Activated CD4-positive, CD25-positive, alpha-beta regulatory T cell (primary cell): ENCODE measurements around the gene PACS2.
A peak's percentile ranks its signal among the peaks of the same experiment; 100 is the strongest.
"Not testable (repeated sequence)": the region's sequence is repeated elsewhere in the genome, so short reads cannot be mapped to it uniquely, and the experiment has no call there.

Source experiments
- DNase-seq, 4 experiments: peaks; one replicate each; lab custom pipeline; 2025; lab: John Stamatoyannopoulos, UW

The PACS2 gene

GRCh38 chr14:105314287-105315200, at the start of gene PACS2:
TSS of gene PACS2 (plus strand) at chr14:105314748. CDS start at chr14:105314919, 171 bp downstream.
- DNase-seq, result peak; percentile 48 to 75 (median 64)

- no peak for DNase-seq
These were observed 46.6 kb upstream of the PACS2 start for GRCh38 chr14:105267820-105268548.

- DNase-seq, result no peak
These were observed 45.7 kb upstream of the PACS2 start for GRCh38 chr14:105268736-105269354.

- no peak for DNase-seq
These were observed 45.1 kb upstream of the PACS2 start for GRCh38 chr14:105269405-105269804.

- no peak for DNase-seq
These were observed 43.2 kb upstream of the PACS2 start for GRCh38 chr14:105271224-105271890.

- no peak for DNase-seq
These were observed 41.9 kb upstream of the PACS2 start for GRCh38 chr14:105272623-105273022.

DNA sequence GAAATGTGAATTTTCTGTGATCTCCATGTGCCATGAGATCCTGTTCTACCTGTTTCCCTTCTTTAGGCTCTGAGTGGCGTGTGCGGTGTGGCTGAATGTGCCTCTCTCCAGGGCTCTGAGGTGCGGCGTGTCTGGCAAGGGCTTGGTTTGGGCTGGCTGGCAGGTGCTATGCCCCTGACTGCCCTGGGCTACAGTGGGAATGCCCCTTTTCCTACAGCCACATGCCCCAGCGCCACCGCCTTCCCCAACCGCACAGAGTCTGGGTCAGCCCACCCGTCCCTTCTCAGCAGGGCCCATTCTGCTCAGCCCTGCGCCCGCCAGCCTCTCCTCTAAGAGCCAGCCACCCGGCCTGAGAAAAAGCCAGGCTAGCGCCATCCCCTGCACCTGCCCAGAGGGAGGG, 41.5 kb upstream of the PACS2 start:
- DNase-seq, result no peak

- DNase-seq, result no peak
These were observed 39.9 kb upstream of the PACS2 start for GRCh38 chr14:105274637-105275036.

- no peak for DNase-seq
These were observed 39.1 kb upstream of the PACS2 start for GRCh38 chr14:105275267-105275946.

GRCh38 chr14:105277448-105277847, 37.1 kb upstream of the PACS2 start:
- not testable (repeated sequence) for DNase-seq

GRCh38 chr14:105279642-105280361, 34.7 kb upstream of the PACS2 start:
- no peak for DNase-seq

DNA sequence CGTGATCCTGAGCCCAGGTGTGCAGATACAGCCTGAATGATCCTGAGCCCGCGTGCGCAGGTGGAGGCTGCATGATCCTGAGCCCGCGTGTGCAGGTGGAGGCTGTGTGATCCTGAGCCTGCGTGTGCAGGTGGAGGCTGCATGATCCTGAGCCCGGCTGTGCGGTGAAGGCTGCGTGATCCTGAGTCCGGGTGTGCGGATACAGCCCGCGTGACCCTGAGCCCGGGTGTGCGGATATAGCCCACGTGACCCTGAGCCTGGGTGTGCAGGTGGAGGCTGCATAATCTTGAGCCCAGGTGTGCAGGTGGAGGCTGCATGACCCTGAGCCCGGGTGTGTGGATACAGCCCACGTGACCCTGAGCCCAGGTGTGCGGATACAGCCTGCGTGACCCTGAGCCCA, 34.0 kb upstream of the PACS2 start:
- DNase-seq, result no peak

GRCh38 chr14:105281371-105282097, 33.0 kb upstream of the PACS2 start:
- DNase-seq, result no peak

DNA sequence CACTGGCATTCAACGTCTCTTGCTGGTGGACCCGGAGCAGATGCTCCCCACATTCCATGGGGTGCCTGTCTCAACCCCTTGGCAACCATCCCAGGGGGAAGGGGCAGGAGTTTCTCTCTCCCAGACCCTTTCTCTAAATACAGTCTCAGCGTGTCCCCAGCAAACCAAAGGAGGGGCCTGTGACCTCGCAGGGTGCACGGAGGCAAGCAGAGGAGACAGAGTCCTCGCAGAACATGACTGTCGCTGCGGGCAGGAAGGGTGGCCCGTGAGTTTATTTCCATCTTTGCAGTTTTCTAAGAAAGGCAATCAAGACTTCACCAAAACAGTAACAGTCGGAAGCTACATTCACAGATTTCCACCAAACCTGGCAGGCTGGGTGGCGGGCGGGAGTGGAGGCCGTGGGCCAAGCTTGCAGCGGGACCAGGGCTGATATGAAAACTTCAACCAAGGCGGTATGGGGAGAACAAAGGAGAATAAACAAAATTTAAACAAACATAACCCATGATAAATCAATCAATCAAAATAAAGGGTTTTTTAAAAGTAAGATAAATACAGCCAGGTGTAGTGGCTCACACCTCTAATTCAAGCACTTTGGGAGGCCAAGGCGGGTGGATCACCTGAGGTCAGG, 32.3 kb upstream of the PACS2 start:
- DNase-seq, result no peak

DNA sequence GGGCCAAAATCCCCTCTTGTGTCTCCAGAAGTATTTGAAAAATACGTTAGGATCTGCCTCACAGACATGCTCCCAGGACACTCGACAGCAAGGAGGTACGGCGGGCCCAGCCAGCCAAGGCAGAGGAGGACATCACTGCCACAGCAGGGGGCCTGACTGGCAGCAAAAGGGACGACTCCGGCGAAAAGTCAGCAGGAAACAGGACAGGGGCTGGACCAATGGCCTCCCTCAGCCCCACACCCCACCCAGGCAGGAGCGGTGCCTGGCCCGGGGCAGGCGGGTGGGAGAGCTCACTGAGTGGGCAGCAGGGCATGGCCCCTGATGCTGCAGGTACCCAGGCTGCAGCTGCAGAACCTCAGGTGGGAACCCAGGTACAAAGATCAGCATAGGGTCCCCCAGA, 31.5 kb upstream of the PACS2 start:
- no peak for DNase-seq

DNA sequence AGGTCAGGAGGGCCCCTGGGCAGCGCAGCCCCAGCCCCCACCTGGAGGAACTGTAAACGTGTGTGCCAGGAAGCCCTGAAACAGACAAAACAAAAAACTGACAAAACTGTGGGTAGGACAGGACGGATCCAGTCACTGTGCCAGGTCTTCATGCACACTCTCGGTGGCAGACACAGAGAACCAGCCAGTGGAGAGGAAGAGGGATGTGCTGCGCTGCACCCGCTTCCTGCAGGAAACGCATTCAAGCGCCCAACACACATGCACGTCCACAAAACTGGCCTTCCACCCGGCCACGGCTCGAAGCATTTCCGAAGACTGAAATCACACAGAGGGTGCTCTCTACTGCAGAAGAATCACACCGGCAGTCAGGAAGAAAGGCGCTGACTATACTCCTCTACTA, 30.6 kb upstream of the PACS2 start:
- no peak for DNase-seq

- no peak for DNase-seq
These were observed 29.4 kb upstream of the PACS2 start for GRCh38 chr14:105285174-105285573.

DNA sequence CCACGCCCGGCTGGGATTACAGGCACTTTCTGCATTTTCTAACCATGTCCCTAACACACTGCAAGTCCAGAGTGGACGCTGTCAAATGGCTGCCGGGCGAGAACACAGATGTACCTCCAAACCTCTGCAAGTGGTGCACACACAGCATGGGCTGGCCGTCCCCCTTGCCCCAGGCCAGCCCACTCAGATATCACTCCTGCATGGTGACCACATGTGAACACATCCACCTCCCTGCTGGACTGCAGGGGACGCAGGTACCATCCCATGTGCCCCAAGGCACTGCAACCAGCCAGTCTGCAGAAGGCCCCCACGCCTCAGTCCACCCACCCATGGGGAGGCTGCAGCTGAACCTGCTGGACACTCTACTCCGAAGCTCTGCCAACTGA, 27.8 kb upstream of the PACS2 start:
- DNase-seq, result no peak

DNA sequence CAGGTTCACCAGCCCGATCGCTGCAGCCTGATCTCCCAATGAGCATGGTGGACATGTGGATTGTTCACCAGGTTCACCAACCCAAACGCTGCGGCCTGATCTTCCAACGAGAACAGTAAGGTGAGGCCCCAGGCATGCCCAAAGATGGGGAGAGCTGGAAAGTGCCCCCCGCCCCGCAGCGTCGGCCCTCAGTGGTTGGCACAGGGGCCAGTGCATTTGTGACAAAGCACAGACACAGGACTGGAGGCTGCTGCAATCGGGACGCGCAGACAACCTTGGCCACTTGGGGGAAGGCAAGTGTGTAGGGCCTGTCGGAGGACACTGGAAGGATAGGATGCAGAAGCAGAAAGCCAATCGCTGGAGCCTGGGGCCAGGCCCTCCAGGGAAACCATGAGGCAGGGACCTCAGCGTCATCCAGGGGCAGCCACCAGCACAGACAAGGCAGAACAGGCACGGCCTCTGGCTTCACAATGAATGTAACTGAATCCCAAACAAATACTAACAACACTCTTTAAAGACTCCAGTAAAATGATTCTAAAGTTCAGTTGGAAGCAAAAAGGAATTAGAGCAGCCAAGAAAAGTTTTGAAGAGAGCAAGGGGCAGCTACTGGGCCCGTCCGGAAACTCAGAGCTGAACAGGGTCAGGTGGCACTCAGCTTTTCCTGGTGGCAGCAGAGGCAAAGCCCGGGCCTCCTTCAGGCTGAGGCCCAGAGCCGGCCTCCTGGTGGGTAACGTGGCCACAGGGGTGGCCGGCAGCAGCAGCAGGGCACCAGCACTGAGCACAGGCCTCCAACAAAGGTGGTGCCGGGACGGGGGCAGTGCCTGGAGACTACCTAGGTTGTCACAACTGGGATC, 27.1 kb upstream of the PACS2 start:
- DNase-seq, result no peak
